Measurements from ENCODE around the gene NTM.

- TF ChIP-seq, protein P1, sequence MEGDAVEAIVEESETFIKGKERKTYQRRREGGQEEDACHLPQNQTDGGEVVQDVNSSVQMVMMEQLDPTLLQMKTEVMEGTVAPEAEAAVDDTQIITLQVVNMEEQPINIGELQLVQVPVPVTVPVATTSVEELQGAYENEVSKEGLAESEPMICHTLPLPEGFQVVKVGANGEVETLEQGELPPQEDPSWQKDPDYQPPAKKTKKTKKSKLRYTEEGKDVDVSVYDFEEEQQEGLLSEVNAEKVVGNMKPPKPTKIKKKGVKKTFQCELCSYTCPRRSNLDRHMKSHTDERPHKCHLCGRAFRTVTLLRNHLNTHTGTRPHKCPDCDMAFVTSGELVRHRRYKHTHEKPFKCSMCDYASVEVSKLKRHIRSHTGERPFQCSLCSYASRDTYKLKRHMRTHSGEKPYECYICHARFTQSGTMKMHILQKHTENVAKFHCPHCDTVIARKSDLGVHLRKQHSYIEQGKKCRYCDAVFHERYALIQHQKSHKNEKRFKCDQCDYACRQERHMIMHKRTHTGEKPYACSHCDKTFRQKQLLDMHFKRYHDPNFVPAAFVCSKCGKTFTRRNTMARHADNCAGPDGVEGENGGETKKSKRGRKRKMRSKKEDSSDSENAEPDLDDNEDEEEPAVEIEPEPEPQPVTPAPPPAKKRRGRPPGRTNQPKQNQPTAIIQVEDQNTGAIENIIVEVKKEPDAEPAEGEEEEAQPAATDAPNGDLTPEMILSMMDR (IDR thresholded peaks at IDR 0.05), result no peak
- no peak for TF ChIP-seq POLR2A (IDR thresholded peaks at IDR 0.05)
Measured at GRCh38 chr11:131922220-131922619, 551.8 kb downstream of the NTM start.

All from adrenal gland (tissue), 5 donors.